GM19324 (cell line): ENCODE results near the gene SLAMF1.
"Not testable (repeated sequence)": the region's sequence is repeated elsewhere in the genome, so short reads cannot be mapped to it uniquely, and the experiment has no call there.

Source experiments
- ATAC-seq: cut with Tn5 transposase; IDR thresholded peaks from one replicate; pipeline ENCODE4 v1.9.1; 2021; ENCODE audit warnings: mild to moderate bottlenecking, moderate library complexity; ENCODE audit not compliant: unreplicated experiment, low FRiP score

Gene SLAMF1

GRCh38 chr1:160641323-160642280, 5.2 kb downstream of the SLAMF1 start:
- no peak for ATAC-seq

GRCh38 chr1:160640359-160641123, 6.3 kb downstream of the SLAMF1 start:
- ATAC-seq: no peak

GRCh38 chr1:160639652-160640051, 7.2 kb downstream of the SLAMF1 start:
- ATAC-seq: no peak

GRCh38 chr1:160638926-160639325, 7.9 kb downstream of the SLAMF1 start:
- ATAC-seq: no peak

GRCh38 chr1:160638540-160638857, 8.3 kb downstream of the SLAMF1 start:
- peak; percentile 18 for ATAC-seq

GRCh38 chr1:160637821-160638539, 8.9 kb downstream of the SLAMF1 start:
- peak; percentile 35 for ATAC-seq

GRCh38 chr1:160637065-160637464, 9.8 kb downstream of the SLAMF1 start:
- ATAC-seq: no peak

- ATAC-seq: no peak
These were observed 10.3 kb downstream of the SLAMF1 start for GRCh38 chr1:160636547-160636946.

- no peak for ATAC-seq
These were observed 10.8 kb downstream of the SLAMF1 start for GRCh38 chr1:160636076-160636475.

GRCh38 chr1:160634543-160635491, 12.0 kb downstream of the SLAMF1 start:
- ATAC-seq: no peak

- no peak for ATAC-seq
These were observed 13.4 kb downstream of the SLAMF1 start for GRCh38 chr1:160633330-160633903.

GRCh38 chr1:160631983-160632625, 14.7 kb downstream of the SLAMF1 start:
- ATAC-seq: no peak

- ATAC-seq: no peak
These were observed 16.1 kb downstream of the SLAMF1 start for GRCh38 chr1:160630523-160631451.

- no peak for ATAC-seq
These were observed 17.3 kb downstream of the SLAMF1 start for GRCh38 chr1:160629286-160630210.

- no peak for ATAC-seq
These were observed 18.0 kb downstream of the SLAMF1 start for GRCh38 chr1:160628799-160629263.

GRCh38 chr1:160627677-160628289, 19.1 kb downstream of the SLAMF1 start:
- ATAC-seq: not testable (repeated sequence)
